ENCODE measurements around the gene SESN3.

The SESN3 gene

GRCh38 chr11:95140397-95141033, 90.5 kb downstream of the SESN3 start (continued):
- TF ChIP-seq BCL6B (tag by site-specific recombination; IDR thresholded peaks at IDR 0.05) (no peak), BCL11B (tag by site-specific recombination; IDR thresholded peaks at IDR 0.05; ENCODE audit: low read depth) (no peak), ZBTB20 (tag by site-specific recombination; IDR thresholded peaks at IDR 0.05) (peak; percentile 45; the same call in 1 of the 2 replicates), ZNF555 (tag by site-specific recombination; conservative IDR thresholded peaks at IDR 0.05) (no peak), KLF8 (tag by site-specific recombination; IDR thresholded peaks at IDR 0.05) (no peak), ZNF692 (tag by site-specific recombination; IDR thresholded peaks at IDR 0.05) (no peak), ZNF211 (tag by site-specific recombination; IDR thresholded peaks at IDR 0.05; ENCODE audit: low read depth) (no peak), ZNF670 (tag by site-specific recombination; IDR thresholded peaks at IDR 0.05; ENCODE audit: low read depth) (no peak), ZNF654 (tag by site-specific recombination; IDR thresholded peaks at IDR 0.05; ENCODE audit: low read depth) (no peak), ZNF561 (tag by site-specific recombination; IDR thresholded peaks at IDR 0.05; ENCODE audit: borderline replicate concordance) (no peak)

- no peak overlapping the region for H3K4me3 ChIP-seq (ENCODE audit: low read depth, low read length)
- CTCF ChIA-PET, result interaction anchor here (1.0 to 2.4 kb wide), 3 partner anchors 21 to 70 kb away, joined by 3 to 9 read pairs (median 6); no protein-coding TSS in a partner anchor
- POLR2A ChIA-PET, result interaction anchor here (1.1 kb wide), 1 partner anchor 71 kb away, joined by 3 read pairs; no protein-coding TSS in a partner anchor
- TF ChIP-seq PRDM6 (tag by site-specific recombination; IDR thresholded peaks at IDR 0.05) (peak; percentile 89), ZNF776 (tag by site-specific recombination; IDR thresholded peaks at IDR 0.05; ENCODE audit: borderline replicate concordance) (no peak), ZNF654 (tag by site-specific recombination; IDR thresholded peaks at IDR 0.05; ENCODE audit: low read depth) (peak; percentile 24), ZBTB7A (tag by site-specific recombination; IDR thresholded peaks at IDR 0.05; ENCODE audit: low read depth) (no peak)
- no peaks in the 10 kb centered on the region for H3K9me3 ChIP-seq (ENCODE audit: control insufficient read depth, insufficient read depth, low read depth, low read length)
- H3K4me1 ChIP-seq (ENCODE audit: control insufficient read depth, insufficient read depth, low read length), result no peaks in the 10 kb centered on the region; the same call in 1 of the 2 replicates
- H3K27ac ChIP-seq (ENCODE audit: extremely low read depth, low read depth, low read length), result no peak overlapping the region
- no peaks in the 10 kb centered on the region for H3K36me3 ChIP-seq (ENCODE audit: control insufficient read depth in 2 of 2, insufficient read depth in 1 of 2, low read length in 2 of 2)
Observed at GRCh38 chr11:95138448-95138847, 92.6 kb downstream of the SESN3 start.

- no peak overlapping the region for H3K27ac ChIP-seq (ENCODE audit: extremely low read depth, low read depth, low read length)
- POLR2A ChIA-PET, result interaction anchor here (1.1 to 1.7 kb wide), 2 partner anchors 29 to 70 kb away, joined by 3 to 5 read pairs; no protein-coding TSS in a partner anchor
- no peaks in the 10 kb centered on the region; the same call in 1 of the 2 replicates for H3K4me1 ChIP-seq (ENCODE audit: control insufficient read depth, insufficient read depth, low read length)
- TF ChIP-seq ZNF514 (tag by site-specific recombination; IDR thresholded peaks at IDR 0.05), result no peak
- no peak for TF ChIP-seq ZBTB1 (tag by site-specific recombination; IDR thresholded peaks at IDR 0.05)
- TF ChIP-seq PRDM2 (tag by site-specific recombination; IDR thresholded peaks at IDR 0.05; ENCODE audit: borderline replicate concordance), result no peak
- no peak for TF ChIP-seq ZNF571 (tag by site-specific recombination; IDR thresholded peaks at IDR 0.05)
- no peak for TF ChIP-seq ZNF23 (tag by site-specific recombination; IDR thresholded peaks at IDR 0.05; ENCODE audit: borderline replicate concordance)
- TF ChIP-seq ZSCAN18 (tag by site-specific recombination; IDR thresholded peaks at IDR 0.05), result no peak
Observed at GRCh38 chr11:95137299-95137698, 93.7 kb downstream of the SESN3 start.

More at GRCh38 chr11:95137299-95137698, 93.7 kb downstream of the SESN3 start:
- CTCF ChIA-PET, result interaction anchor here (1.4 to 2.5 kb wide), 4 partner anchors 13 to 70 kb away, joined by 3 to 9 read pairs (median 6); partner anchors contain the start of gene SRSF8
- no peak overlapping the region for H3K4me3 ChIP-seq (ENCODE audit: low read depth, low read length)
- H3K9me3 ChIP-seq (ENCODE audit: control insufficient read depth, insufficient read depth, low read depth, low read length), result no peaks in the 10 kb centered on the region
- no peaks in the 10 kb centered on the region for H3K36me3 ChIP-seq (ENCODE audit: control insufficient read depth in 2 of 2, insufficient read depth in 1 of 2, low read length in 2 of 2)

Measured in HEK293 (cell line).